Cortex of kidney (tissue), 1 donor: ENCODE data around the gene TOR2A.

Source experiments
- DNase-seq: peaks from one replicate; lab custom pipeline; 2025; lab: John Stamatoyannopoulos, UW

The TOR2A gene

DNA sequence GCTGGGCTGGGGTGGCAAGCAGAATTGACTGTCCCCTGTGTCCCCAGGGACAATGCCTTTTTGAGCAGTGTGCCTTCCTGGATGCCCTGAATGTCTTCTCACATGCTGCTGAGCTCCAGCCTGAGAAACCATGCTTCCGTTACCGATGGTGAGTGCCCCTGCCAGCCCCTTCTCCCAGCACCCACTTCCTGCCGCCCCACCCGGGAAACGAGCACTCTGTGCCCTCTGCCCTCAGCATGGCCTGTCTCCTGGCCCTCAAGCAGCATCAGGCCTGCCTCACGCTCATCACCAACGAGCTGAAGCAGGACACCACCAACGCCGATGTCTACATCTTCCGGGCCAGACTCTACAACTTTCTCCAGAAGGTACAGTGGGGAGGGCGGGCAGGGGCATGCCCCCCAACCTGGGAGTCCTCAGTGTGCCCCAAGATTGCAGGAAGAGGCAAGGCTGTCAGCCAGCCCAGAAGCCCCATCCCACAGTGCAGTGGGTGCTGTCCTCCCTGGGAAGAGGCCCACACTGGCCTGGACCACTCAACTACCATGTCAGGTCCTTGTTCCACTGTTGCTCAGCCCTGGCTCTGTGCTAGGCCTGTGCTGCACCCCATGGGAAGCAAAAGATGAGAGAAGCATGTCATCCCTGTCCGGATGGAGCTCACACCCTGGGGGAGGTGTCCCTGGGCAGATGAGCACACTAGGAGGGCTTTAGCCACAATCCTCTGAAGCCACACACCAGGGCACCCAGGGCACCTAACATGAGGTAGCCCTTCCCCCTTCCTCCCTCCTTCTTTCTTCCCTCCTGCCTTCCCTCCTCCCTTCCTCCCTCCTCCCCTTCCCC lies 14.8 kb downstream of the TOR2A start:
- no peak for DNase-seq

DNA sequence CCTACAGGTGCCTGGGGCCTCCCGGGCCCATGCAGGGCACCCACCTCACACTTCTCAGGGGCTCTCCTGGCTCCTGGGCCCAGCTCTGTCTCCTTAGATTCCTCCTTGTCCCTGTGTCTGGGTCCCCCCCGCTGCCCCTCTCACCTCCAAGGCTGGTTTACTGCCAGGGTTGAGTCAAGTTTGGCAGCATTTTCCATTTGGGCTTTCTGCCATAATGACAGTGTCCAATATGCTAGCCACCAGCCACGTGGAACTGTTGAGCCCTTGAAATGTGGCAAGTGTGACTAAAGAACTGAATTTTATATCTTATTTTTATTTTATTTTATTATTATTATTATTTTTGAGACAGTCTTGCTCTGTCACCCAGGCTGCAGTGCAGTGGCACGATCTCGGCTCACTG lies 17.3 kb downstream of the TOR2A start:
- no peak for DNase-seq

DNA sequence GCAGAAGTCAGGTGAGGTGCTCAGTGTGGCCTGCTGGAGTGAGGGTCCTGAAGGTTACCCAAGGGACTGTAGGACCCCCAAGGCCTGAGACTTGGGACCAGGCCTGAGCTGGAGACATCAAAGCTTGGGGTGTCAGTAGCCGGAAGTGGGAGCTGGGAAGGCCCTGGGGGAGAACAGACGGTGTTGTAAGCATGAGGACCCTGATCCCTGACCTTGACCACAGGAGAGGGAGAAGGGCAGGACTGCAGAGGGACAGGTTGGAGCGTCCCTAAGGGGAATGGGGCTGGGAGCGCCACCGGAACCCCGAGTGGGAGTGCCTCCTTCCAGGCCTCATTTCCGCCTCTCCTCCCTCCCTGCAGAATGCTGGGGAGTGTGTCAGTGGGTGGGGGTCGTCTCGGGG lies 18.7 kb downstream of the TOR2A start:
- DNase-seq: no peak

DNA sequence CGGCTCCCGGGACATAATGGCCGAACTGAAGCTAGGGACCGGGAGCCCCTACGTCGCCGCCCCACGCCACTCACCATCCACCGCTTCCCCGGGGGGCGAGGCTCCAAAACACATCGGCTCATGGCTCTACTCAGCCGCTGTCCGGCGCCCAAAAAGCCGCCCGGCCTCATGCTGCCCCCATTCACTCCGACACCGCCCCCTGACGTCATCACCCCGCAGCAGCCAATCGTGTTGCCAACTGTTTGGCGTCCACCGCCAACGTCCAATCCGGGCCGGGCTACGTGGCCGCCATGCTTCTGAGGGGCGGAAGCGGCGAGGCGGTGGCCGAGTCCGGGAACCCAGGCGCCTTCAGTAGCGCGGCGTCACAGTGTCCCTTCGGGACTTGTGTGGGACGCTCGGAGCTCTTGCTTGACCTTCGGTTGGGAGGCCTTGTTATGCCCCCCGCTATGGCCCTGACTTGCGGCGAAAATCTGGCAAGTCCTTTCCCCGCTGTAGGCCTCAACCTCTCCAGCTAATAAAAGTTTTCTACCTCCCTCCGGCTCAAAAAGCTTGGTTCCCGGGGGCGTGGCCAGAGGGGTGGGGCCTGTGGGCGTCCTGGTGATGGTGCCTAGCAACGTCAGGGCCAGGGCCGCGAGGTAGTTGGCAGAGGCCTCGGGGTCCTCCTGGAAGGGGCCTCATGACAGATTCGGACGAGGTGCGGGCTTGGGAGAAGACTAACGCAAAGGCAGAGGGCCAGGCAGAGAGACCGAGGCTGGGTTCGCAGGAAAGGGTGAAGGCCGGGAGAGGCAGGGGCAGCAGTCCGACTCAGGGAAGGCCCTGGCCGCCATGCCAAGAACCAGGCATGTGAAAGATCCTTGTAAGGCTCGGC lies 19.4 kb downstream of the TOR2A start, which contains the start of the genes PTRH1 and TTC16:
PTRH1 (minus strand) TSS at position 194 of the 868 bp plus-strand sequence; CDS start at position 170, 24 bp downstream.
TTC16 (plus strand) TSS at position 610 of the 868 bp plus-strand sequence; CDS start at position 677, 67 bp downstream.
- peak; percentile 30 for DNase-seq

DNA sequence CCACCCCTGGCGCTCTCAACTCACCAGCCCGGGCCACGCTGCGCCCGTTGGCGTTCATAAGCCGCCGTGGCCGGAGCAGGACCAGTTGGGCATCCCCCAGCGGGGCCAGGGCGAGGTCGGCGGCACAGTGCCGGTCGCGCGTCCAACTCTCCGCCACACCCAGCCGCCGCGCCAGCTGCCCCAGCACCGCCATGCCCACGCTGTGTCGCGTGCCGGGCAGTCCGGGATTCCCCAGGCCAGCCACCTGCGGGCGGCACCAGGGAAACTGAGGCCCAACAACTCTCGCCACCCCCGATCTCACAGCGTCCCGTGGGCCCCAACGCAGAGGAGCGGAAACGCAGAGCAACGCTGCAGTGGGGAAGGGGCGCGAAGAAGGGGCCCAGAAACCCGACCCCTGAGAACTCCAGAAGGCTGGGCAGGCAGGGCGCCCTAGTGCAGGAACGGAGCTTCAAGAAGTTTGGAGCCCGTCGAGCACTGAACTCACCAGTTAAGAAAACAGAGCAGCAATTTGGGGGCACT lies 20.1 kb downstream of the TOR2A start:
- no peak for DNase-seq

DNA sequence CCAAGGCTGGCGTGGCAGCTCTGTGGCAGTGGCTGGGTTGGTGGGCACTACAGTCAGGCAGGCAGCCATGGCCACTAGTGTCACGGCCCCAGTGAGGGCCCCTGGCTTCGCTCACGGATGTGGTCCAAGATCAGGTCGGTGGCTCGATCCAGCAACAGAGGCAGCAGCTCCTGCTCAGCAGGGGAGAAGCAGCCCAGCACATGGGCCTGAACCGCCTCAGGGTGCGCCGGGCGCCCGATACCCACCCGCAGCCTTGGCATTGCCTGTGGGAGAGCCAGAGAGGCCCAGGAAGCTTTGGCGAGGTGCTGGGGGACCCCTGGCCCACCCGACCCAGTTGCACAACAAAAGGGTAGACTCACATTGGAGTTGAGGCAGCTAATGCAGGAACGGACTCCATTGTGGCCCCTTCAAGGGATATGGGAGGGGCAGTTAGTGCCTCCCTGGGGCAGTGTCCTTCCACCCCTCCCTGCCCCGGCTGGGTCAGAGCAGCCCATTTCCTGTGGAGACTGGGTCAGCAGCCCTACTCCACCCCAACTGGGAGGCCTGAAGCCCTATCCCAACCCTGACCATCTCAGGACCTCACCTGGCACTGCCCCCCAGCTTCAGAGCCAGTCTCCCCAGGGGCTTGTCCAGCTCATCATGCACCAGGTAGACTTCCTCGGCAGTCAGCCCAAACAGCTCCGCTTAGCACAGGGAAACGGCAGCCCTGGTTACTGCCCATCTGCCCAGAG lies 20.9 kb downstream of the TOR2A start:
- no peak for DNase-seq

DNA sequence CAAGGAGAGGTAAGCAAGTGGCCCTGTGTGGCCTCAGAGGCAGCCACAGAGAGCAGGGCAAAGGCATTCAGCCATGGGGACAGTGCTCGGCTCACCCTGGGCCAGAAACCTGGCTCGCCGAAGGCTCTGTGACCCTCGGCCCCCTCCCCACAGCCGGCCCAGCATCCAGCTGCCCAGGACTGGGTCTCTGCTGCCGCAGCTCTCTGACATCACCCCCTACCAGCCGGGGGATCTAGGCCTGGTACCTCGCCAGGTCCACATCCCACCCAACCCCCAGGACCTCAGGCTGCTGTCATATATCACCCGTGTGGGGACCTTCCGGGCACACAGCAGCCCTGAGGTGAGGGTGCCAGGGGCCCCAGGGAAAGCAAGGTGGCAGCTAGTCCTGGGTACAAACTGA lies 22.2 kb downstream of the TOR2A start:
- no peak for DNase-seq

DNA sequence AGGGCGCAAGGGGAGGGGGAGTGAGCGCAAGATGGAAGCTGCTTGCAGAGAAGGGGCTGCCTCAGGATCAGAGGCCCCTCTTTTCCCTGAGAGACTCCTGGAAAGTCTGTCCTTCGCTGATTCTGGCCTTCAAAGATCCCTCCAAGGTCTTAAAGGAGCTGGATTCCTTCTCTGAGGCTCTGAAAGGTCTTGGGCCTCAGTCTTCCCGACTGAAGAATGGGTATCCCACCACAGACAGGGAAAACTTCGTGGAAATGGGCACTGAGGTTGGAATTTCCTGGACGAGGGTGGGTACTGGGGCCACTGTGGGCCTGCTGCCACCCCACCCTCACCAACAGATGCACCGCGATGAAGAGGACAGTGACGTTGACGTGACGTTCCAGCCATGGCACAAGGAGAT lies 22.7 kb downstream of the TOR2A start:
- DNase-seq: no peak

DNA sequence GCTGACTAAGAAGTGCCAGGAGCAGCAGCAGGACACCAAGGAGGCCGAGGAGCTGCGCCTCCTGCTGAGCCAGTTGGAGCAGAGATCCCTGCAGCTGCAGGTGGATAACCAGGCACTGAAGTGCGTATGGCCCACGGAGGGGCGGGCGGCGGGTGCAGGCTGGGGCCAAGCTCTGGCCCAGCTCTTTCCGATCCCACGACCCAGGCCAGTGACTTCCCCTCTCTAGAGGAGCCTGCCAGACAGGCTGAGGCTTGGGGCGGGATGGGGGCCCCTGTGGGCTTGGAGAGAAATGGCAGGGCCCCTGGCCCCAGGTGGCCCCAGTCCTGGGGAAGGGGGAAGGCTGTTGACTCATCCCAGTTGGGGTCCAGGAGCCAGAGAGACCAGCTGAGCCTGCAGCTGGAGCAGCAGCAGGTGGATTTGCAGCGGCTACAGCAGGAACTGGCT lies 23.2 kb downstream of the TOR2A start:
- no peak for DNase-seq

DNA sequence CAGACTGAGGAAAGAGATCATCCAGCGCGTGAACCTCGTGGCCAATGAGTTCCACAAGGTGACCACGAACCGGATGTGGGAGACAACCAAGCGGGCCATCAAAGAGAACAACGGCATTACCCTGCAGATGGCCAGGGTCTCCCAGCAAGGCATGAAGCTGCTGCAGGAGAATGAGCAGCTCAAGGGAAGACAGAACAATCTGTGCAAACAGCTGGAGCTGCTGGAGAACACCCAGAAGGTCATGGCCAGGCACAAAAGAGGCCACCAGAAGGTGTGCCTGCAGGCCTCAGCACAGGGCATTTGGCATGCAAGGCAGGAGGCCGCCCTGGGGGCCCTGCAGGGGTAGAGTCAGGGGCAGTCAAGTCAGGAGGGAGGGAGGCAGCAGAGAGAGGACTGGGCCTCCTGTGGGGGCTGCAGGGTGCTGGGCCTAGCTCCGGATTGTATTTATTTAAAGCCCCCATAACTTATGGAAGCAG lies 23.8 kb downstream of the TOR2A start:
- DNase-seq: no peak

DNA sequence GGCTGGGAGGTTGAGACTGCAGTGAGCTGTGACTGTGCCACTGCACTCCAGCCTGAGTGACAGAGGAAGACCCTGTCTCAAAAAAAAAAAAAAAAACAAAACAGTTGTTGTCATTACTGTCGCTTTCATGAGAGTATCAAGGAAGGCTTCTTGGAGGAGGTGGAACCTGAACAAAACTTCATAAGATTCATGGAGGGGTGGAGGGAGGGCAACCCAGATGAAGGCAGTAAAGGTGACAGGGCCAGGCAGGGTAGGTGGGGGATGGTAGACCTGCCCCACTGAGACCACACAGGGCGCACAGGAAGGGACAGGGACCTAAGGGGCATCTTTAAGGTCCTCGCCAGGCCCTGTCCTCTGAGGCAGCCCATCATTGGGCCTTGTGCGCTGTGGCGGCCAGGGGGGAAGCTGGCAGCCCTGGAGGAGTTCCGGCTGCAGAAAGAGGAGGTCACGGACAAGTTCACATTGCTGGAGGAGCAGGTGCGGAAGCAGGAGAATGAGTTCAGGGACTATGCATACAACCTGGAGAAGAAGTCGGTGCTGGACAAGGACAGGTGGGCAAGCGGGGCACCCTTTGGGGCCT lies 24.8 kb downstream of the TOR2A start:
- no peak for DNase-seq

DNA sequence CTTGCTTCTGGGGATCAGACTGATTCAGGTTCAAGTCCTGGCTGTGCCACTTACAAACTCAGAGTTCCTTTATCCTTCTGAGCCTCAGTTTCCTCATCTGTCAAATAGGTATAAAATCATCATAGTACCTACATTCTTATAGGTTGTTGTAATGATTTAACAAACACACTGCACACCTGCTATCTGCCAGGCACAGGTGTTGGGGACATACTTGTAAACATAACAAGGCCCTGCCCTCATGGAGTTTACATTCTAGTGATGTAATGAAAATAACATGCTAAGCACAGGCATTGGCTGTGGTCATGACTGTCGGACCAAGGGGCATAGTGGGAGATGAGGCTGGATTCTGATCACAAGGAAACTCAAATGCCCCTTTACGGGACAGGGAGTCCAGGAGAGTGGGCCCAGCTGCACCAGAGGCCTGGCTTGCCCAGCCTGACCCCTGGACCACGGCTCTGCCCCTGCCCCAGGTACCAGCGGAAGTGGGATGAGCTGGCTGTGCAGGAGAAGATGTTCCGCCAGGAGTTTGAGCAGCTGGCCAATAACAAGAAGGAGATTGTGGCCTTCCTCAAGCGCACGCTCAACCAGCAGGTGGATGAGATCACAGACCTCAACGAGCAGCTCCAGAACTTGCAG lies 26.0 kb downstream of the TOR2A start:
- DNase-seq: no peak

DNA sequence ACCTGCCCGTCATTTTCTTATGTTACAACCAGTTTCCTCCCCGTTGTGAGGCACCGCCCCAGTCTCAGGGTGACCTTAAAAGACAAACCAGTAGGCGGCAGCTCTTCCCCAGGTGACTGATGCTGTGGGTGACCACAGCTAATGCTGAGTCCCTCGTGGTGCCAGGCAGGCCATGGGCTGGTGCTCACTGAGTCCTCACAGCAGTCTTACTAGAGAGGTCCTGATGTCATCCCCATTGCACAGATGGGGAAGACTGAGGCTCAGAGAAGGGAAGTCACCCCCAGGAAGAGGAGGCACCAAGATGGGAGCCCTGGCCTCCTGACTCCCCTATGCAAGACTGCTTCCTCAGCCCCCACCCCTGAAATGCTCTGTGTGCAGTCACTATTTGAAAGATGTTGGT lies 27.3 kb downstream of the TOR2A start:
- no peak for DNase-seq

DNA sequence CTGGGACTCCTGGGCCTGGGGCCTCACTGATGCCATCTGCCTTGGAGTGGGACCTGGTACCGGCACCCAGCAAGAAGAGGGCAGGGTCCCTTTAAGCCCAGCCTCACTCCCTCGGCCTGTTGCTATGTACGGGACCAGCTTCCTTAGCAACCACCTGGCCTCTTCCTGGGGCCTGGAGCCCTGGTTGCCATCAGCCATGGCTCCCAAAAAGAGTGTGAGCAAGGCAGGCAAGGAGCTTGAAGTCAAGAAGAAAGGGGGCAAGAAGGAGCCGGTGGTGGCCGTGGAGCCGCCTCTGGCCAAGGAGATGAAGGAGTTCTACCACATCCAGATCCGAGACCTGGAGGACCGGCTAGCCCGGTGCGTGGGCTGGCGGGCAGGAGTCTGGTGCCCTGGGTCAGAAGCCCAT lies 28.3 kb downstream of the TOR2A start, which contains the start of gene CFAP157:
CFAP157 (plus strand) TSS at position 153 of the 406 bp plus-strand sequence; CDS start at position 197, 44 bp downstream.
- no peak for DNase-seq

DNA sequence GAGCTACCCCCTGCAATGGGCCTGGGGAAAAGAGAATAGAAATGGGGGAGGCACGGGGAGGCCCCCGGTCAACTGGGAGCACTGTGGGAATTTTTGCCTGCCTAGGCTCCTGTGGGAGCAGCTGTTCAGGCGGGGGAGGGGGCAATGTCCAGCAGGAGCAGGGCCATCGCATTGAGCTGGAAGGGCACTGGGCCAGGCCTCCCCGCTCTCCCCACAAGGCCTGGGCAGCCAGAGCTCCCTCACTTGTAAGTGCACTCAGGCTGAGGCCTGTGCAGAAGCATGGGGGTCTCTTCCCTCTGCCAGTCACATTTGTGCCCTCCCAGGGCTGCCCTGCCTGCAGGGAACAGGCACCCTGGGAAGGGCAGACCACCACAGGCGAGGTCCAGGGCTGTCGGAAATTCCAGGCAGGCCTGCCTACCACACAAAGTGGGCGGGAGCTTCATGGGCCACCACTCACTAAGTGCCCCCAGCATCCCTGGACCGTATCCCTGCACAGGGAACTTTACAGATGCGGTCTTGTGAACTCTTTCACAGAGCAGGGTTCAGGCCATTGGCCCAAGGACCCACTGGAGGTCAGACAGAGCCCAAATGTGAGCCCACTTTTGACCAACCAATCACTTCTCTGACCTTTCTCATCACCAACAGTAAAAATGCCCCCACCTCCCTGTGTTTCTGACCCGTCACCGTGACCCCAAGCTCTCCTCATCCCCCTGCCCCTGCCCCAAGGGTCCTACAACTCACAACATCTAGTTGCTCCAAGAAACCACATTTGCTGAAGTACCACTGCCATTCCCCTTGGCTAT lies 29.3 kb downstream of the TOR2A start:
- no peak for DNase-seq

DNA sequence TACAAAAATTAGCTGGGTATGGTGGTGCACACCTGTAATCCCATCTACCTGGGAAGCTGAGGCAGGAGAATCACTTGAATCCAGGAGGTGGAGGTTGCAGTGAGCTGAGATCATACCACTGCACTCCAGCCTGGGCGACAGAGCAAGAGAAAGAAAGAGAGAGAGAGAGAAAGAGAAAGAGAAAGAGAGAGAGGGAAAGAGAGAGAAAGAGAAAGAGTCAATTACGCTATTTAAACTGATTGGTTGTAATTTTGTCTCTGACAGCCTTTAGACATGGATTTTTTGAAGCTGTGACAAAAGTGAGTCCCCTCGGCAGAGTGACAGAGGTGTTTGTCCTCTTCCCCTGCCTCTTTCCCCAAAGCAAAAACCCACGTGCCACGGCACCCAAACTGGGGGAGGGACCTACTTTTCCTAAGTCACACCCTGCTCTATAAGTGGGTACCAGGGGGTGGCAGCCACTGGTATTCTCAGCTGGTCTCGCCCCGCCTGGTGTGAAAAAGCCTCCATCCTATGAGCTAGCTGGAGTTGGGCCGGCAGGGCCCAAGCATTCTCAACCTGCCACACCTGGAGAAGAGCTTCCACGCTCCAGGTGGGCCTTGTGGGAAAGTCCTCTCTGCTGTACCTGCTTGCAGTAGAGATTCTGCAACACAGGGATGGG lies 31.7 kb downstream of the TOR2A start:
- no peak for DNase-seq

DNA sequence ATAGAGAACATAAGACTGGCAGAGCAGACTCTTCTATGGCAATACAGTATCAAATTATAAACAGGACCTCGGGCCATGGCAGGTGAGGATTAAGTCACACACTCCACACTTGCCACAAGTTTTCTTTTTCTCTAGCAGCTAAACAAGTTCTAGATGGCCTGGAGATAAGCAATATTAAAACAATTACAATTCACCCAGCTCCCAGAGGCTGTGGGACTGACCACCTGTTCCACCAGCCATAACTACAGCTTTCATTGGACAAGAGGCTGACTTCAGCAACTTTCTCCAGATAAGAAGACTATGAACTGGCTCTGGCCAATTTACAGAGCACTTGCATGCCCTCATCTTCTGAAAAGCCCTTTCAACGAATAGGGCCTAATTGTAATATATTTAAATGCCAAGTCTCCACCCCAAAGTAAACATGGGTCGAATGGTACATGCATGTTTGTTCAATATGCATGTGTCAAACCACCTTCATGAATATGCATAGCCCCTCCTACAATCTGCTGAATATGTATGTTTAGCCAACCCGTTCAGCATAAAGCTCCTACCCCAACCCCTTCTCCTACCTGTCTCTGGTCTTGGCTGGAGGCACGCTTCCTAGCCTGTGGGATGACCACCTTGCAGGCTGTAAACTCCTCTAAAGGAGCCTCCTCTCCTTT lies 34.4 kb downstream of the TOR2A start:
- no peak for DNase-seq

DNA sequence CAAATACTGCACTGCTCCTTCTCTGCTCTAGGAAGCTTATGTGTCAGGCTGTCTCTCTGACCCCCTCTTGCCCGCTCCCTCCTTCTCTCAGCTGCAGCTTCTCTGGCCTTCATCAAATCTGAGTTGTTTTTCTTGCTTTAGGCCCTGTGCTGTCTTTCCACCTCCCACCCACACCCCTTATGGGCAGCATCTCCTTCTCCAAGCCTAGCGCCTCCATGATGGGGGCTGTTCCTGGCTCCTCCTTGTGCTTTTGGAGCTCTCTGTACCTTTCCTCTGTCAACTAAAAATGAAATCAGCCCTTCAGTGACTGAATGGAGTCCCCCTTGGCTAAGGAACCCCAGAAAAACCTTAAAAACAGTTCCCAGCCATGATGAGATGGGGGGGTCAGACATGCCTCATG lies 35.0 kb downstream of the TOR2A start:
- DNase-seq: no peak
